SHP77 (cell line): Measurements from ENCODE around the gene SPATA25.
"Not testable (repeated sequence)": the region's sequence is repeated elsewhere in the genome, so short reads cannot be mapped to it uniquely, and the experiment has no call there.

Source experiments
- DNase-seq, 2 experiments: peaks; one replicate each; lab custom pipeline; 2025; lab: John Stamatoyannopoulos, UW

Gene SPATA25, protein sequence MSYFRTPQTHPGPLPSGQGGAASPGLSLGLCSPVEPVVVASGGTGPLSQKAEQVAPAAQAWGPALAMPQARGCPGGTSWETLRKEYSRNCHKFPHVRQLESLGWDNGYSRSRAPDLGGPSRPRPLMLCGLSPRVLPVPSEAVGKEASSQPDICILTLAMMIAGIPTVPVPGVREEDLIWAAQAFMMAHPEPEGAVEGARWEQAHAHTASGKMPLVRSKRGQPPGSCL

DNA sequence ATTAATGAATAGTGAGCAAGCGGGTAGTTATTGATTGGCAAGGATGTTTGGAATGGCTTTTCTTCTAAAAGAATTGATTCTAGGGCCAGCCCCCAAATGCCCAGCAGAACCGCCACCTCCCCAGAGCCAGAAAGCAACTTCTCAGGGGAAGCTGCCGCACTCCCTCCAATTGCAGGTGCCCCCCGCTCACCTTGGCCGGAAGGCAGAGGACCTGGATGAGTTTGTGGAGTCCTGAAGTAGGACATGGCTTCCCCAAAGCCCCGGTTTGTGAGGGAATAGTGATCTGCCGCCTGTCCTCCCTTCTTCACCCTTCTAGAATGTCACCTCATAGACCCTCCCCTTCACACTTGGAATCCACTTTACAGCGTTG lies at the start of gene SPATA25:
SPATA25 (minus strand) TSS at position 277 of the 370 bp plus-strand sequence; CDS start at position 245, 32 bp downstream.
- no peak for DNase-seq

DNA sequence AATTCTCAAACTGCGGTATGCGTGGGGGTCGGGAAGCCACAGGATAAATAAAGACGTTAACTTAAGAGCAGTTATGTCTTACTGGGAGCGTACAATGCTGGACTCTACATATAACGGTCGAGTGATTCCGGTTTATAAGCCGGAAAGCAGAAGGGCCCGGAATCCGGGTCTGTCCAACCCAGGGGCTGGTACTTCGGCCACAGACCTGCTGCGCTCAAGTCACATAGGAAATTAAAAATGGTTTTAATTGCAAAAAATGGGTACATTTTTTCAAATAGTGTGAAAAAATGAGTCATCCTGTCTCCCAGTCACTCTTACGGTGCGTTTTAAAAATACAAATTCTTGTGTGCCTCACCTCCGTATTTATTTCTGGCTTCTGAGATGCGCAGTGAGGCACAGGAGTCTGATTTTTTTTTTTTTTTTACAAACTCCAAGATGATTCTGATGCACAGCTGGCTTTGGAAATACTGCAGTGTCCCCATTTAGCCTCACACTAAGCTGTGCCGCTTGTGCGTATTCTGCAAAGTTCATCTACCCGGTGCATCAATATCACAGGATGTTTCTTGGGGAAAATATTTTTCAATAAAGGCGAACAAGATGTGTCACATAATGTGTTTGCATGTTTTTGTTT lies 48.1 kb upstream of the SPATA25 start:
- no peak for DNase-seq

DNA sequence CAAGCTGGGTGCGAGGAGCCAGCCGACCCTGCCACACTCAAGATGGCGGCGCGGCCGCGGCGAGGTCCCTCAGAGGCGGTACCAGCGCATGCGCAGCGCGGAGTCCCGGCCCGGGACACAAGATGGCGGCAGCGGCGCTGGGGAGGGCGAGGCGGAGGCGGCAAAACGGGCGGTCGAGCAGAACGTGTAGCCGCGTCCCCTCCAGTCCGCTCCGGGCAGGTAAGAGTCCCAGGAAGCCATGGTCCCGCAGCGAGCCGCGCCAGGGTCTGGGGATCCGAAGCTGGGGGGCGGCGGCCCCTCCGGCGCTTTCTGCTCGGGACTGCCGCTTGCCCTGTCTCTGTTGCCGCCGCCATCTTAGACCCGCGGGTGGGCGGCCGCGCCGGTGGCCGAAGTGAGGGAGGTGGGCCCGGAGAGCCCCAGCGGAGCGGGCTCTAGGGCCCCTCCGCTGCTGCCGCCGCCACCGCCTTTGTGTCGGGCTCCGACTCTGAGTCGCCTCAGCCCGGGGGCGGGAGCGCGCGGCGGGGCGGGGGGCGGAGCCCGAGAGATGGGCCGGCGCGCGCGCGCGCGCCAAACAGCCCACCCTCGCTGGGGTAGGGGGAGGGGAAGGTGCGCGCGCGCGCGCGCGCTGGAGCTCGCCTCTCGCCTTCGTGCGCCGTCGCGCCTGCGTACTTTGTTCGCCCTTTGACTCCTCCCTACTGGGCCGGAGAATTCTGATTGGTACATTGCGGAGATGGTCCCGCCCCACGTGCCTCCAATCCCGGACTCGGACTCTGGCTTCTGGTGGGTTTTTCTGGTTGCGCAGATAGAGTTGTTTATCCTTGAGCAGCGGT lies 47.4 kb upstream of the SPATA25 start, which contains the start of gene PCIF1:
PCIF1 (plus strand) TSS at position 98 of the 830 bp plus-strand sequence. CDS start 4,317 bp downstream, outside the sequence.
- peak; percentile 94 to 95 for DNase-seq

DNA sequence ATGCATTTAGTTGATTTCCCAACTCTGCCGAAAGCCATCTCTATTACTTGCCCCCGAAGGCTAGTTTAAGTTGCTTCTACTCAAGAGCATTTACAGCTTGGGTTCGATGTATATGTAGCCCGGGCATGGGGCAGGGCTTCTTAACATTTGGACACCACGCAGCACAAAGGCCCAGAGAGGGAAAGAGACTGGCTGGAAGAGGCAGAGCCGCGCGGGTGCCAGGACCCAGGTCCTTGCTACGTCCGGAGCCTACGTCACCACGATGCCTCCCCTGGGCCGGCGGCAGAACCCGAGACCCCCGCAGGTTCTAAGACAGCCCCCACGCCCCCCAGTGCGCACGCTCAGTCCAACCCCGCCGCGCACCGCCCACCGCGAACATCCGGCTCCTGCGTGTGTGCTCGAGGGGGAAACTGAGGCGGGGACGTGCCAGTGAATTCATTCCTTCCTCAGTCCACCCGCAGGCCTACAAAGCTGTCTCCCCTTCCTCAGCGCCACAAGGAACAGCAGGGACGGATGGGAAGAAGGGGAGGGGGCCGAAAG lies 46.7 kb upstream of the SPATA25 start:
- DNase-seq, result no peak

DNA sequence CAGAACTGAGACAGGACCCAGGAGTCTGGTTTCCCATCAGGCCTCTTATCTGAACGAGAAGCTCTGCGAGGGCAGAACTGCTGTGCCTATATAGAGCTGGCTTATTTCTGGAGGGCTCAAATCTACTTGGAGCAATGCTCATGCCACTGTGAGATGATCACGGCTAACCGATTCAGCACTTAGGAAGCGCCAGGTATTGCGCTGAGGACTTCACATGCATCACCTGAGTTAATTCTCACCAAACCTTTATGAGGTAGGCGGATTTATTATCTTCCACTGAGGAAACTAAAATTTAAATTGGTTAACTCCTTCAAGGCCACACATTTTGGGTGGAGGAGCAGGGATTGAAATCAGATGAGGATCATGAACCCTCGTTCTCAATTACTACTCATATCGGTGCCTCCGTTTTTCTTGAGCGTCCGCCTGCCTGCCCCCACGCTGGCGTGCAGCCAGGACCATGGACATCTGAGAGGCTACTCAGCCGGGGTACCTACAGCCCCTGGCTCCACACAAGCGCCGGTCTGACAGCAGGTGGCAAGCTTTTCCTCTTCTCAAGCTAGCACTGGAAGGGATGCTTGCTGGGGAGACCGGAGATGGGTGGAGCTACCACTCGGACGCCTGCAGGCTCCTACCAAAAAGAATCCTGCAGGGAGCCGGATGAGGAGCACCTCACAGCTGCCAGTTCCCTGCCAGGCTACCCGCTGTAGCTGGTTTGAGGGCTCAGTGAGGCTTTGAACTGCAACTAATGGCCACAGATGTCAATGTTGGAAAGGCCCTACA lies 46.0 kb upstream of the SPATA25 start:
- DNase-seq, result peak; percentile 85 to 93

DNA sequence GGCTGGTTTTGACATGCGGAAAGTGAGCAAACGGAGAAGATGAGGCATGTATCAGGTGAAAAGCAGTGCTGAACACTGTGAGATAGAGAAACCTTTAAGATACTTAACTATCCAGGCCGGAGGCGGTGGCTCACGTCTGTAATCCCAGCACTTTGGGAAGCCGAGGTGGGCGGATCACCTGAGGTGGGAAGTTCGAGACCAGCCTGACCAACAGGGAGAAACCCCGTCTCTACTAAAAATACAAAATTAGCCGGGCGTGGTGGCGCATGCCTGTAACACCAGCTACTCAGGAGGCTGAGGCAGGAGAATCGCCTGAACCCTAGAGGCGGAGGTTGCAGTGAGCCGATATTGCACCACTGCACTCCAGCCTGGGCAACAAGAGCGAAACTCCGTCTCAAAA lies 44.3 kb upstream of the SPATA25 start:
- DNase-seq, result not testable (repeated sequence)

DNA sequence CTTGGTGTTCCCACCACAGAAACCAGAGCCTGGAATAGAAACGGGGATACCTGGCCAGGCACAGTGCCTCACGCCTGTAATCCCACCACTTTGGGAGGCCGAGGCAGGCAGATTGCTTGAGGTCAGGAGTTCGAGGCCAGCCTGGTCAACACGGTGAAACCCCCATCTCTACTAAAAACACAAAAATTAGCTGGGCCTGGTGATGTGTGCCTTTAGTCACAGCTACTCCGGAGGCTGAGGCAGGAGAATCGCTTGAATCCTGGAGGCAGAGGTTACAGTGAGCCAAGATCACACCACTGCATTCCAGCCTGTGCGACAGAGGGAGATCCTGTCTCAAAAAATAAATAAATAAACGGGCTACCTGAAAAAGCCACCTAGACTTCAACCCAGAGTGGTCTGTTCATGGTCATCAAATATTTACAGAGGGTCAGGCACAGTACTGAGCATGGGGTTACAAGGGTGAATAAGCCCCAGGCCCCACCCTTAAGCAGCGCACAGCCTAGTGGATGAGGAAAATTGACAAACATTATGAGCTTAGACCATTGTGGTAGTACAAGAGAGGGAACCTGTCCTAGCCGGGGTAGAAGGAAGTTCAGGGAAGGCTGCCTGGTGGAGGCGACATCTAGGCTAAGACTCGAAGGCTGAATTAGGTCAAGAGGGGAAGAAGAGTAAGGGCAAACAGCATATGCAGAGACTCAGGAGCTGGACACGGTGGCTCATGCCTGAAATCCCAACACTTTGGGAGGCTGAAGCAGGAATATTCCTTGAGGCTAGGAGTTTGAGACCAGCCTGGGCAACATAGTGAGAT lies 39.9 kb upstream of the SPATA25 start:
- no peak for DNase-seq

DNA sequence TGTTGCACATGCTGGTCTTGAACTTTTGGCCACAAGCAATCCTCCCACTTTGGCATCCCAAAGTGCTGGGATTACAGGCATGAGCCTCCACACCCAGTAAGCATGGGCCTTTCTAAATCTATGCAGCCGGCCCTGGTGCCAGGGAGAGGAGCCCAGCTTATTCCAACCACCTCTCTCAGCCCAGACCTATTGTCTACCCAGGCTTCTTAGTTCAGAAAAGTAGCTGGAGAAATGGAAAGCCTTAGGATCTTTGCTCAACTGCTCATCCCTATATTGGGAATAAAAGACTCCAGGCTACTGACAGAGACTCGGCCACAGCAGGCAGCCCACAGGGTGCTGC lies 39.3 kb upstream of the SPATA25 start:
- no peak for DNase-seq

DNA sequence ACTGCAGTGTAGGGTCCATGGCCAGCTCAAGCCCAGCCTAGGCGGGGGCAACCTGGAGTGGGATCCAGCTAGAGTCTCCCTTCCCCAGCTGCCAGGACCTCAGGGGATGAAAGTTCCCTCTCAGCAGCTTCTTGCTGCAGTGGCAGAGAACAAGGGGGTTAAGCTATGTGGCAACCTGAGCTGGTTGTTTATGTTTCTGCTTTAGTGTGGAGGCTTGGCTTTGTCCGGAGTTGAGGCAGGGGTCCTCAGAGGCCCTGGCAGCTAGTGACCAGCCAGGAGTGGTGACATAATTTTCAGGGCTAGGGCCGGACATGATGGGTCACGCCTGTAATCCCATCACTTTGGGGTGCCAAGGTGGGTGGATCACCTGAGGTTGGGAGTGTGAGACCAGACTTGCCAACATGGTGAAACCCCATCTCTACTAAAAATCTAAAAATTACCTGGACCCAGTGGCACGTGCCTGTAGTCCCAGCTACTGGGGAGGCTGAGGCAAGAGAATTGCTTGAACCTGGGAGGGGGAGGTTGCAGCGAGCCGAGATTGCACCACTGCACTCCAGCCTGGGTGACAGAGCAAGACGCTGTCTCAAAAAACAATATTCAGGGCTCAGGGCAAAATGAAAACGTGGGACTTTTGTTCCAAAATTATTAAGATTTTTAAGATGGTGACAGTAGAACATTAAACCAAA lies 38.5 kb upstream of the SPATA25 start:
- DNase-seq, result no peak

DNA sequence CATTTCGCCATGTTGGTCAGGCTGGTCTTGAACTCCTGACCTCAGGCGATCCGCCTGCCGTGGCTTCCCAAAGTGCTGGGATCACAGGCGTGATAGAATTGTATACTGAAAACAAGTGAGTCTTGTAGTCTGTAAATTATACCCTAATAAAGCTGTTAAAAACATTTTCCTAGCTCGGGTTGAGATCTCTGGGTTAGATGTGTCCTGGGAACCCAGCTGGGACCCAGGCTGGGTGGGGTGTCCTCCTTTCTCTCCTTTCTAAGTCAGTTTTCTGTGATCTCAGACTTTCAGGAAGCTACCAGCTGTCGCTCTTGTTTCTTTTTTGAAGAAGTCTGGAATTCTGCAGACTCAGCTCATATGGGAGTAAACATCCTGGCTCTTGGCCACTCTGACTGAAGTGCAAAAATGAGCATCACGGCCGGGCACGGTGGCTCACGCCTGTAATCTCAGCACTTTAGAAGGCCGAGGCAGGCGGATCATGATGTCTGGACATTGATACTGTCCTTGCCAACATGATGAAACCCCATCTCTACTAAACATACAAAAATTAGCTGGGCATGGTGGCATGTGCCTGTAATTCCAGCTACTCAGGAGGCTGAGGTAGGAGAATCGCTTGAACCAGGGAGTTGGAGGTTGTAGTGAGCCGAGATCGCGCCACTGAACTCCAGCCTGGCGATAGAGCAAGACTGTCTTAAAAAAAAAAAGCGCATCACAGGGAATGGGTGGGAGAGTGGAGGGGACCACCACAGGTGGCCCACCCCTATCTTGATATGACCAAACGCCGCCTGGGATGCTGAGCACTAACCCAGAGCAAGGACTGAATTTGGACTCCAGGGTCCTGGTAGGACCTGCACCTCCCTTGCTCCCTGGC lies 37.2 kb upstream of the SPATA25 start:
- no peak for DNase-seq

DNA sequence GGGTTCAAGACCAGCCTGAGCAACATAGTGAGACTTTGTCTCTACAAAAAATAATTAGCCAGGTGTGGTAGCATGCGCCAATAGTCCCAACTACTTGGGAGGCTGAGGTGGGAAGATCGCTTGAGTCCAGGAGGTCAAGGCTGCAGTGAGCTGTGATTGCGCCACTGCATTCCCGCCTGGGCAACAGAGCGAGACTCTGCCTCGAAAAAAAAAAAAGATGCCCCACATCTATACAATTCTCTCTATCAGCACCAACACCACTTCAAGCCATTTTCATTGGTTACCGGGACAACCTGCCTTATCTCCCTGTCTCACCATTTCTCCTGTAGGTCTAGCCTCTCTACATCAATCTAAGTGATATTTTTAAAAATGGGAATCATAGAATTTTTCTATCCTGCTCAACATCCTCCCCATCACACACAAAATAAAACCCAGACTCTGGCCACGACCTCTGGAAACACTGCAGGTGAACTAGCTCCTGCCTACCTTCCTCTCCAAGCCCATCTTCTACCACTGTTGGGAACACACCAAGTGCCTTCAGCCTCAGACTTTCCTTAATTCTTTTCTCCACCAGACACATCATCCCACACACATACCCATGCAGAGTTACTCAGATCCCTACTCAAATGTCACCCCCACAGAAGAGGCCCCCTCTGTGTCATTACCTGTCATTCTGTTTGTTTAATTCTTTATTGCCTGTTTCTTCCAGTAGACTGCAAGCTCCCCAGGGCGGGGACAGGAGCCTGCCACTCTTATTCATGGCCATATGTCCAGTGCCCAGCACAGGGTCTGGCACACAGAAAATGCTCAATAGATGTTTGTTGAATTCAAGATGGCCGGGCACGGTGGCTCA lies 34.1 kb upstream of the SPATA25 start:
- no peak for DNase-seq

DNA sequence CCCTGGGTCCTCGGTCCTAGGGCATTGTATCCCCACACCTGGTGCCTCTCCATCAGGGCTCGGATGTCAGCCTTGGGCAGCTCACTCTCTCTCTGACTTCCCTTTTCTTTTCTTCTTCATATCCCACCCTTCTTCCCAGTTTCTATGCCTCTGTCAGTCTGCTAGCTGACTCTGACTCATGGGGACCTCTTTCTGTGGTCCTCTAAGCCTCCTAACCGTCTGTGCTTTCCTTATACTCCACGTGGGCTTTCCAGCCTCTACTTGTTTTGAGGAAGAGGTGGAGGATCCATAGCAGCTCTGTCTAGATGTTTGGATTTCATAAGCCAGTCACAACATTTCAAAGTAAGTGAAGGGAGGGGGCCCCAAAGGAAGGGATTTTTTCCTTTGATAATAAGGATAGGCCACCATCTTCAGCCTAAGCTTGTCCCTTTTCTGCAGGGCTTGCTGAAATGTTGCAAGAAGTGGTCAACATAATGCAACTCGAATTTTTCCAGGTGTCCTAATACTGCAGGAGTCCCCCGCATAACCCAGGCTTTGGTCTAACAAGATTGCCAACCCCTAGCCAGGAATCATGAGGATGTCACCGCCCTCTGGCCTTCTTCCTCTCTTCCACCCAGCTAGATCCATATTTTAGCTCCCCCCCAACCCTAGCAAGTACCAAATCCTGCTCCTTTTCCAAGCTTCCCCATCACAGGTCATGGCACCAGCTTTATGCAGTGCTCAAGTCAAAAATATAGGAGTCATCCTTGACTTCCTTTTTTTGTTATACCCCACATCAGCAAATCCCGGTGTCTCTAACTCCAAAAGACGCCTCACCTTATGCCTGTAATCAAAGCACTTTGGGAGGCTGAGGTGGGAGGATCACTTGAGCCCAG lies 33.3 kb upstream of the SPATA25 start:
- DNase-seq, result no peak

DNA sequence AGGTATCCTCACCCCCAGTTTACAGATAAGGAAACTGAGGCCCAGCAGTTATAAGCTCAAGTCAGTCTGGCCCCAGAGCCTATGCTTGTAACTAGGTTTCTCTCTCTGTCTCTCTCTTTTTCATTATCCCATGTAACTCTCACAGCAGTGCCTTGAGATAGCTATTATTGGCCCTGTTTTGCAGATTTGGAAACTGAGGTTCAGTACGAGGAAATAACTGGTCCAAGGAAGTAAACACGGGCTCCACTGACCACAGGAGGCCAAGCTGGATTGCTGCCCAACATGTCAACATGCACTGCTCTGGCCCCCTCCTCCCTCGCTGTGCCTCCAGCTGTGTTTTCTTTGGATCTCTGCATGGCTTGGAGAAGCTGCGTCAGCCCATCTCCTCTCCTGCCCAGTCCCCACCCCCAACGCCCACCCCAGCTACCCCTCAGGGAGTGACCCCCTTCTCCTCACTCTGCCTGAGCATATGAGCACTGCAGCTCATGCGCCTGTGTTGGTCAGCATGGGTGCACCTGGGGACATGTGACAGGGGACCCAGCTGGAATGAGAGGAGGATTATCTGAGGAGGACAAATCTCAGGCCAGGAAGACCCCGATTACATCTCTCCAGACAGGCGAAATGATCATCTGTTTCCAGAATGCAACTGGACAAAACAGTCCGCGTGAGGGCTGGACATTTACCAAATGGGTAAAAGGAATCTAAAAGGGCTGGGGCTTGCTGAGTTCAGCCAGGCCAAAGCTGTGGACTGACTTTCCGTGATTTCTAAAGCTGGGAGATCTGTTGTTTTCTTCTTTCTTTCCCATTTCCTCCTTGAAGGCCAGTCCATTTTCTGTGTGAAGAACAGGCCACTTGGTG lies 32.3 kb upstream of the SPATA25 start:
- DNase-seq, result peak; percentile 22 to 52

DNA sequence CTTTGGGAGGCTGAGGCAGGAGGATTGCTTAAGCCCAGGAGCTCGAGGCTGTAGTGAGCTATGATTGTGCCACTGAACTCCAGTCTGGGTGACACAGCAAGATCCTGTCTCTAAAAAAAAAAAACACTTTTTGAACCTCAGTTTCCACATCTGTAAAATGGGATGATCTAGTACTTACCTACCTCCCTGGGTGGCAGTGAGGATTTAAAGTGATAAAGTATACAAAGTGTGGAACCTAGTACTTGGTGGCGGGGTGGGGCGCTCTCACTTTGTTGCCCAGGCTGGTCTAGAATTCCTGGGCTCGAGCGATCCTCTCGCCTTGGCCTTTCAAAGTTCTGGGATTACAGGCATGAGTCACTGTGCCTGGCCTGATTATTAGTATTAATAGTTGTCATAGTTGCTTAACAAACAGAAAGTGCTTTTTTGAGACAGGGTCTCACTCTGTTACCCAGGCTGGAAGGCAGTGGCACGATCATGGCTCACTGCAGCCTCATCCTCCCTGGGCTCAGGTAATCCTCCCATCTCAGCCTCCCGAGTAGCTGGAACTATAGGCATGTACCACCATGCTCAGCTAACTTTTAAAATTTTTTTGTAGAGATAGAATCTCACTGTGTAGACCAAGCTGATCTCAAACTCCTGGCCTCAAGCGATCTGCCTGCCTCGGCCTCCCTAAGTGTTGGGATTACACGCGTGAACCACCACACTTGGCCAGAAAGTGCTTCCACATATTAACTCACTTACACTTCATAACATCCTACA lies 31.5 kb upstream of the SPATA25 start:
- no peak for DNase-seq

DNA sequence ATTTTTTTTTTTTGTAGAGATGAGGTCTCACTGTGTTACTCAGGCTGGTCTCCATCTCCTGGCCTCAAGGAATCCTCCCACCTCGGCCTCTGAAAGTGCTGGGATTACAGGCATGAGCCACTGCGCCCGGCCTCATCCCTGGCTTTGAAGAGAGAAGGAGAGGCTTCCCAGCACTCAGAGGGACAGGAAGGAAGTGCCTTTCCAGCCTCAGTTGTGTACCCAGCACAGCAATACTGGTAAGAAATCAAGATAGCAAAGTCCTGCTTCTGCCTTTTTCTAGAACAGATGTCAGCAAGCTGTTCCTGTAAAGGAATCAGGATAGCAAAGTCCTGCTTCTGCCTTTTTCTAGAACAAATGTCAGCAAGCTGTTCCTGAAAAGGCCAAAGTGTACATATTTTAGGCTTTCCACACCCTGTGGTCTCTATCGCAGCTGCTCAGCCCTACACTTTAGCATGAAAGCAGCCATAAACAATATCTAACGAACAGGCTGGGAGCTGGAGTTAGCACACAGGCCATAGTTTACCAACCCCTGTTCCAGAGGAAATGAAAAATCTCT lies 30.8 kb upstream of the SPATA25 start:
- no peak for DNase-seq

DNA sequence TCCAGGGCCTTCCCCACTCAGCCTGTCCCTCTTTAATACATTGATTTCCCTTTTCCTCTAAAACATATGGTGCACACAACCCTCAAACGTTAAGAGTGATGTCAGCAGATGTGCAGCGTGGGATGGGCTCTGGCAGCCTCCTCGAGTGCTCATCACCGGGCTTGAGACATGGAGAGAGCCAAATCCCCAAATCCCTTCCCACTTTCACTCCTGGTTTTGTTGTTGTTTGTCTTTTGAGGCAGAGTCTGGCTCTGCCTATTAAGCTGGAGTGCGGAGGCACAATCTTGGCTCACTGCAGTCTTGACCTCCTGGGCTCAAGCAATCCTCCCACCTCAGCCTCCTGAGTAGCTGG lies 30.3 kb upstream of the SPATA25 start:
- no peak for DNase-seq
